Measurements from ENCODE around the gene KERA. TPM values are rescaled to one million over a fixed set of nuclear protein-coding genes. Genes with fewer than 3 reads are reported as not detected.

KERA gene, protein sequence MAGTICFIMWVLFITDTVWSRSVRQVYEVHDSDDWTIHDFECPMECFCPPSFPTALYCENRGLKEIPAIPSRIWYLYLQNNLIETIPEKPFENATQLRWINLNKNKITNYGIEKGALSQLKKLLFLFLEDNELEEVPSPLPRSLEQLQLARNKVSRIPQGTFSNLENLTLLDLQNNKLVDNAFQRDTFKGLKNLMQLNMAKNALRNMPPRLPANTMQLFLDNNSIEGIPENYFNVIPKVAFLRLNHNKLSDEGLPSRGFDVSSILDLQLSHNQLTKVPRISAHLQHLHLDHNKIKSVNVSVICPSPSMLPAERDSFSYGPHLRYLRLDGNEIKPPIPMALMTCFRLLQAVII
- total RNA-seq (2021; fragmentation: NEBNext Ultra II Directional; extraction: Animal tissue kit (Norgen Biotek cat#: 25700)), result not detected
- long read RNA-seq, result 0 reads

DNA sequence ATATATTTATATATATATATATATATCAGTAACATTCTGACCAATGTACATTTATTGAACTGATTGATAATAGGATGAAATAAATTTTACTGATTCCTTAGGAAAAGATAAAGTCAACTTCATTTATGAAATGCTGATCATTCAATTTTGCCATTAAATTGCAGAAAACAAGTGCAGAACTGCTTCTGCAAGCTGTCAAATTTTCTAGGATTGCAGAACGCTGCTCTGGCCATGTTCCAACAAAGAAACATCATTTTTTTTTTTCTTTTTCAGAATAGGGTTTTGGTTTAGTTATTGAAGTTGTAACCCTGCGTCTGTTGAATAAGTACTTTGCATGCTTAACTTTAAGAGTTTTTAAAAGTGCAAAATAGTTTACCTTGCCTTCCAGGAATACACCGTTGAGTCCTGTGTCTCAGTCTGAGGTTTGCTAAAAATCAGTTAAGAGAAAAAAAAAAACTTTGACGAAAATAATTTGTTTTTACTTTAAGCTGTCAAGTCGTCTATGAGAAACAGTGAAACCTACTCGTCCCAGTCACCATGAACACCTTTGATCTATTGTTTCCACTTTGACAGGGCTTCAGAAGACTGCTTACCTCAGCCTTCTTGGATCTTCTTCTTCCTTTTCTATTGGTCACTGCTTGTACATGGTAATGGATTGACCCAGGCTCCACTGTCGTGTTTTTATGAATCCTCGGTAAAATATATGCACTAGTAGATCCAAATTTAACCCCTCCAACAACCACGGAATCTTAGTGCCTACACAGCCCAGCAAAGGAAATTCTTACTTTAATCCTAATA lies at the start of gene KERA:
Gene KERA (minus strand): TSS at position 657 of the 798 bp plus-strand sequence. CDS start 1,743 bp downstream, outside the sequence.
- TF ChIP-seq CTCF (IDR thresholded peaks at IDR 0.05), result no peak
- Mint-ChIP-seq H3K4me3 (no peak within 1 kb of the TSS), H3K27me3 (ENCODE audit: insufficient read depth) (no peaks in the 10 kb centered on the region), H3K9me3 (no peaks in the 10 kb centered on the region), H3K4me1 (ENCODE audit: low read depth) (peaks cover 11% of the 10 kb centered on the region), H3K36me3 (ENCODE audit: low read depth) (no peaks in the 10 kb centered on the region), H3K27ac (no peak within 1 kb of the TSS)
- no peak for DNase-seq

GRCh38 chr12:91106283-91106682 lies 48.5 kb upstream of the KERA start:
- H3K4me1 Mint-ChIP-seq (ENCODE audit: low read depth), result peaks cover 52% of the 10 kb centered on the region
- H3K36me3 Mint-ChIP-seq (ENCODE audit: low read depth), result peaks cover 7% of the 10 kb centered on the region; the same call in 1 of the 2 replicates
- H3K27ac Mint-ChIP-seq, result no peak overlapping the region
- H3K4me3 Mint-ChIP-seq, result no peak overlapping the region
- DNase-seq, result no peak
- H3K9me3 Mint-ChIP-seq, result no peaks in the 10 kb centered on the region
- no peak for TF ChIP-seq CTCF (IDR thresholded peaks at IDR 0.05)
- no peaks in the 10 kb centered on the region for H3K27me3 Mint-ChIP-seq (ENCODE audit: insufficient read depth)

DNA sequence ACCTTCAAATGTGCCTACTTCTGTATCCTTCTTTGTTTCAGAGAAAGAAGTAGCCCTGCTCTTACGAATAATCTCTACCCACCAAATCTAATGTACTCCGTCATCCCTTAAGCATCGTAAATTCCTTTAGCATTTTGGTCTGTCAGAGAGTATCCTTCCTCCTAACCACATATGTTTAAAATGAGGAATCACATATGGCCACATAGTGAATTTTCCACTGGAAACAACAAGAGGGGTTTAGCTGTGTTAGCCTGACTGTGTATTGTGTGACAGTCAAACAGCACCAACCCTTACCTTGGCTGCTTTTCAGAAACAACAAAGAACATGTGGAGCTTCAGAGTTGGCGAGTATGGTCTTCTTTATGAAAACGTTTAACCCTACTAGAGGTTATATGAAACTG lies 48.0 kb upstream of the KERA start:
- H3K9me3 Mint-ChIP-seq, result no peaks in the 10 kb centered on the region
- peaks cover 52% of the 10 kb centered on the region for H3K4me1 Mint-ChIP-seq (ENCODE audit: low read depth)
- peaks cover 7% of the 10 kb centered on the region; the same call in 1 of the 2 replicates for H3K36me3 Mint-ChIP-seq (ENCODE audit: low read depth)
- no peak for DNase-seq
- H3K4me3 Mint-ChIP-seq, result no peak overlapping the region
- TF ChIP-seq CTCF (IDR thresholded peaks at IDR 0.05), result no peak
- no peak overlapping the region for H3K27ac Mint-ChIP-seq
- H3K27me3 Mint-ChIP-seq (ENCODE audit: insufficient read depth), result no peaks in the 10 kb centered on the region

DNA sequence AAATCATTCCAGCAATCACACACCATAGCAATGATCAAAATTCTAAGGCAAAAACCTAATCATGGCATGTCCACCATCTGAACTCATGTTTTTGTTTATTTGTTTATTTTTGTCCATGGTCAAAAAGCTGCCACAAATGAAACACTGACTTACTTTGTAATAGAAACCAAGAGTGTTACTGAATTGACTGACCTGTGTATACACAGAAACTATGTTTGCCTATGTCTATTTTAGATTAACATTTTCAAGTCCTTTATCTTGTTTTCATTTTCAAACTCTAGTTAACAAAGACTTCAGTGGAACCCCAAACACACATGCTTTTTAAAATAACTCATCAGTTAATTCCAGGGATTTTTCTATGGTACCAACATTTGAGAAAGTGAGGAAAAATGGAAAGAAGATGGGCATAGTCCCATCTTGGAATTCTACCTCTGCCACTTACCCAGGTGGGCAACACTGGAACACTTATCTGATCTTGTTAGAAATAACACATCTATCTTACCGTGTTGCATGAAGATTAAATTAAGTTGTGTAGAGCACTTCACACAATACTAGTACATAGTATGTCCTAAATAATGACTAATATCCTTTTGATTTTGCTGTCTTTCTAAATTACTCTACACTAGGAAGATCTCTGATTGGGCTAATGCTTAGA lies 47.1 kb upstream of the KERA start:
- Mint-ChIP-seq H3K4me3 (no peak overlapping the region), H3K27ac (no peak overlapping the region), H3K9me3 (no peaks in the 10 kb centered on the region), H3K4me1 (ENCODE audit: low read depth) (peaks cover 52% of the 10 kb centered on the region), H3K27me3 (ENCODE audit: insufficient read depth) (no peaks in the 10 kb centered on the region), H3K36me3 (ENCODE audit: low read depth) (peaks cover 7% of the 10 kb centered on the region; the same call in 1 of the 2 replicates)
- no peak for TF ChIP-seq CTCF (IDR thresholded peaks at IDR 0.05)
- DNase-seq, result no peak

- TF ChIP-seq CTCF (IDR thresholded peaks at IDR 0.05), result no peak
- Mint-ChIP-seq H3K36me3 (ENCODE audit: low read depth) (peaks cover 7% of the 10 kb centered on the region; the same call in 1 of the 2 replicates), H3K27me3 (ENCODE audit: insufficient read depth) (no peaks in the 10 kb centered on the region), H3K4me1 (ENCODE audit: low read depth) (peaks cover 54% of the 10 kb centered on the region), H3K27ac (no peak overlapping the region), H3K9me3 (no peaks in the 10 kb centered on the region), H3K4me3 (no peak overlapping the region)
- DNase-seq, result no peak
These were observed 45.8 kb upstream of the KERA start for GRCh38 chr12:91103624-91104023.
